Hematopoietic multipotent progenitor cell treated with erythropoietin and hydrocortisone succinate and interleukin-3 and kit ligand, for 17 days (in vitro differentiated cells): ENCODE data around the gene PIGC.

Experiments
- DNase-seq: peaks from one replicate; pipeline ENCODE4 v3.0.0-alpha.2; 2015; ENCODE audit warnings: low spot score

Gene PIGC

GRCh38 chr1:172443666-172444453 is at the start of gene PIGC:
Gene PIGC (minus strand): TSS chr1:172444069. CDS start chr1:172442622, 1,447 bp downstream.
- peak; percentile 88 for DNase-seq

- DNase-seq, result no peak
Observed at GRCh38 chr1:172492421-172492820, 48.6 kb upstream of the PIGC start.

- DNase-seq, result no peak
Observed at GRCh38 chr1:172489847-172490246, 46.0 kb upstream of the PIGC start.

GRCh38 chr1:172488393-172488792 is 44.5 kb upstream of the PIGC start:
- no peak for DNase-seq

- DNase-seq, result no peak
Observed at GRCh38 chr1:172487550-172487949, 43.7 kb upstream of the PIGC start.

GRCh38 chr1:172486805-172487454 is 43.1 kb upstream of the PIGC start:
- peak; percentile 25 for DNase-seq

- no peak for DNase-seq
Observed at GRCh38 chr1:172485626-172486025, 41.8 kb upstream of the PIGC start.

GRCh38 chr1:172484252-172484651 is 40.4 kb upstream of the PIGC start:
- no peak for DNase-seq

GRCh38 chr1:172483448-172483847 is 39.6 kb upstream of the PIGC start:
- no peak for DNase-seq

GRCh38 chr1:172482044-172482443 is 38.2 kb upstream of the PIGC start:
- no peak for DNase-seq

- DNase-seq, result no peak
Observed at GRCh38 chr1:172480431-172480830, 36.6 kb upstream of the PIGC start.

- DNase-seq, result no peak
Observed at GRCh38 chr1:172478485-172478884, 34.6 kb upstream of the PIGC start.

- no peak for DNase-seq
Observed at GRCh38 chr1:172477741-172478140, 33.9 kb upstream of the PIGC start.

GRCh38 chr1:172477216-172477615 is 33.3 kb upstream of the PIGC start:
- DNase-seq, result no peak

- DNase-seq, result no peak
Observed at GRCh38 chr1:172476218-172476811, 32.4 kb upstream of the PIGC start.

- no peak for DNase-seq
Observed at GRCh38 chr1:172473842-172474241, 30.0 kb upstream of the PIGC start.

GRCh38 chr1:172473302-172473701 is 29.4 kb upstream of the PIGC start:
- DNase-seq, result no peak

- DNase-seq, result no peak
Observed at GRCh38 chr1:172472495-172472894, 28.6 kb upstream of the PIGC start.

GRCh38 chr1:172471666-172472065 is 27.8 kb upstream of the PIGC start:
- DNase-seq, result no peak

- no peak for DNase-seq
Observed at GRCh38 chr1:172470149-172470548, 26.3 kb upstream of the PIGC start.

GRCh38 chr1:172469717-172470116 is 25.8 kb upstream of the PIGC start:
- no peak for DNase-seq

GRCh38 chr1:172468296-172468695 is 24.4 kb upstream of the PIGC start:
- no peak for DNase-seq

GRCh38 chr1:172467446-172467845 is 23.6 kb upstream of the PIGC start:
- DNase-seq, result no peak
